OCI-LY7 (cell line): ENCODE data around the gene COPS7B. TPM values are rescaled to one million over a fixed set of nuclear protein-coding genes. Genes with fewer than 3 reads are reported as not detected.

Experiments
- BruUV-seq: library from RNA; stranded (reverse); fragments of 400-500 nt; replicated peaks from 2 replicates; lab custom pipeline; 2021; lab: Mats Ljungman, UMichigan
- CTCF ChIA-PET: fragments of 300-600 bp; sonication (Branson Sonifier 250); formaldehyde crosslinking; loops from one replicate; lab custom pipeline; 2022; ENCODE audit warnings: antibody characterized with exemption; ENCODE audit not compliant: unreplicated experiment; lab: Charles Lee
- POLR2A ChIA-PET: fragments of 300-600 bp; sonication (Branson Sonifier 250); formaldehyde crosslinking; loops from one replicate; lab custom pipeline; 2022; ENCODE audit warnings: antibody characterized with exemption; lab: Charles Lee
- DNase-seq: peaks from one replicate; pipeline ENCODE4 v3.0.0-alpha.2; 2015; ENCODE audit warnings: low spot score
- H2AFZ ChIP-seq: fragments of 200-600 bp; sonication (generic), shearing (Covaris generic); 2 replicates; pipeline ENCODE4 v1.6.1; 2014; ENCODE audit warnings: mild to moderate bottlenecking, antibody characterized with exemption, low read length, moderate library complexity
- H3K27ac ChIP-seq: fragments of 200-600 bp; sonication (generic); 2 replicates; pipeline ENCODE4 v1.5.1; 2014; ENCODE audit warnings: mixed run types, low read depth, mild to moderate bottlenecking, moderate library complexity, low read length, inconsistent platforms; ENCODE audit not compliant: poor library complexity, severe bottlenecking
- H3K36me3 ChIP-seq: fragments of 200-600 bp; sonication (generic); 2 replicates; pipeline ENCODE4 v1.6.1; 2014; ENCODE audit warnings: mild to moderate bottlenecking, antibody characterized with exemption, low read length, moderate library complexity, mixed read lengths; ENCODE audit not compliant: insufficient read depth
- H3K4me1 ChIP-seq: fragments of 200-600 bp; sonication (generic); 2 replicates; pipeline ENCODE4 v1.5.1; 2014; ENCODE audit warnings: mild to moderate bottlenecking, low read length; ENCODE audit not compliant: insufficient read depth, poor library complexity, severe bottlenecking
- H3K4me2 ChIP-seq: fragments of 200-600 bp; sonication (generic); 2 replicates; pipeline ENCODE4 v1.6.1; 2014; ENCODE audit warnings: mild to moderate bottlenecking, low read length
- H3K4me3 ChIP-seq: fragments of 200-600 bp; sonication (generic); 2 replicates; pipeline ENCODE4 v1.5.1; 2014; ENCODE audit warnings: mild to moderate bottlenecking, low read depth, low read length; ENCODE audit not compliant: poor library complexity, severe bottlenecking
- H3K79me2 ChIP-seq: fragments of 200-600 bp; sonication (generic); 2 replicates; pipeline ENCODE4 v1.6.1; 2016; ENCODE audit warnings: low read depth, mild to moderate bottlenecking, low read length, moderate library complexity, mixed read lengths; ENCODE audit not compliant: insufficient read depth
- H3K9me2 ChIP-seq: fragments of 200-600 bp; sonication (generic); 2 replicates; pipeline ENCODE4 v1.6.1; 2016; ENCODE audit warnings: mild to moderate bottlenecking, low read length, mixed read lengths; ENCODE audit not compliant: insufficient read depth
- H3K9me3 ChIP-seq: fragments of 200-600 bp; sonication (generic); 2 replicates; pipeline ENCODE4 v1.6.1; 2014; ENCODE audit warnings: mild to moderate bottlenecking, mixed run types, low read length, mixed read lengths
- H4K20me1 ChIP-seq: fragments of 200-600 bp; sonication (generic); 2 replicates; pipeline ENCODE4 v1.6.1; 2014; ENCODE audit warnings: mild to moderate bottlenecking, antibody characterized with exemption, low read length, moderate library complexity, mixed read lengths; ENCODE audit not compliant: insufficient read depth
- EZH2phosphoT487 ChIP-seq: fragments of 200-600 bp; sonication (generic); IDR thresholded peaks from 2 replicates; pipeline ENCODE4 v1.6.1; 2018; ENCODE audit warnings: low read depth, borderline replicate concordance, mild to moderate bottlenecking, mixed run types, antibody characterized with exemption, low read length, moderate library complexity, mixed read lengths
- intact Hi-C: fragments of 100-400 bp; cut with micrococcal nuclease; formaldehyde crosslinking; loops from one replicate; pipeline ENCODE4 v1.10.0; 2022; ENCODE audit not compliant: unreplicated experiment
- small RNA-seq: library from RNA; depleted of rRNA; stranded (forward); fragments of <200 nt; gene quantifications from one replicate; pipeline ENCODE3, GENCODE V24; 2014
- total RNA-seq, 2 experiments: library from RNA; depleted of rRNA in 1 of 2; stranded (reverse); fragments of >200 nt in 1 of 2; shearing (Covaris generic) in 1 of 2; gene quantifications; 2 replicates each; pipeline ENCODE4 v1.2.3, GENCODE V29; 2014 to 2022
- TF ChIP-seq, protein P1 (sequence below): fragments of 200-600 bp; sonication (generic); conservative IDR thresholded peaks from 2 replicates; pipeline ENCODE4 v1.5.1; 2014; ENCODE audit warnings: mild to moderate bottlenecking, antibody characterized with exemption, low read length, moderate library complexity, mixed read lengths

The COPS7B gene
- total RNA-seq, 2 experiments from 2014 or later = 50.6 to 76.6 TPM

- Histone ChIP-seq H3K9me2 (no peaks in the 10 kb centered on the region), H2AFZ (no peak overlapping the region), H3K4me2 (no peak overlapping the region), H3K36me3 (no peaks in the 10 kb centered on the region), H3K79me2 (no peaks in the 10 kb centered on the region), H4K20me1 (no peaks in the 10 kb centered on the region), H3K4me3 (no peak overlapping the region), H3K9me3 (no peaks in the 10 kb centered on the region), H3K4me1 (no peaks in the 10 kb centered on the region), H3K27ac (no peak overlapping the region)
- no peak for DNase-seq
- TF ChIP-seq EZH2phosphoT487 = no peak
- TF ChIP-seq, protein P1, sequence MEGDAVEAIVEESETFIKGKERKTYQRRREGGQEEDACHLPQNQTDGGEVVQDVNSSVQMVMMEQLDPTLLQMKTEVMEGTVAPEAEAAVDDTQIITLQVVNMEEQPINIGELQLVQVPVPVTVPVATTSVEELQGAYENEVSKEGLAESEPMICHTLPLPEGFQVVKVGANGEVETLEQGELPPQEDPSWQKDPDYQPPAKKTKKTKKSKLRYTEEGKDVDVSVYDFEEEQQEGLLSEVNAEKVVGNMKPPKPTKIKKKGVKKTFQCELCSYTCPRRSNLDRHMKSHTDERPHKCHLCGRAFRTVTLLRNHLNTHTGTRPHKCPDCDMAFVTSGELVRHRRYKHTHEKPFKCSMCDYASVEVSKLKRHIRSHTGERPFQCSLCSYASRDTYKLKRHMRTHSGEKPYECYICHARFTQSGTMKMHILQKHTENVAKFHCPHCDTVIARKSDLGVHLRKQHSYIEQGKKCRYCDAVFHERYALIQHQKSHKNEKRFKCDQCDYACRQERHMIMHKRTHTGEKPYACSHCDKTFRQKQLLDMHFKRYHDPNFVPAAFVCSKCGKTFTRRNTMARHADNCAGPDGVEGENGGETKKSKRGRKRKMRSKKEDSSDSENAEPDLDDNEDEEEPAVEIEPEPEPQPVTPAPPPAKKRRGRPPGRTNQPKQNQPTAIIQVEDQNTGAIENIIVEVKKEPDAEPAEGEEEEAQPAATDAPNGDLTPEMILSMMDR = no peak
- CTCF ChIA-PET = no interaction called here
- BruUV-seq = no TSS peak
- intact Hi-C loops = no loop called here
- POLR2A ChIA-PET = no interaction called here
Observed at GRCh38 chr2:231856959-231857358, 70.7 kb downstream of the COPS7B start.

Small RNAs within 50 kb of the gene (small RNA-seq; reads per million reads assigned to genes)
- not detected for gene AC073476.4

Other genes with a start within 250 kb of the COPS7B start
- not detected in 2 replicates for gene TEX44, start 193.6 kb upstream of the COPS7B start, total RNA-seq (2014; rRNA removed; shearing (Covaris generic))
- not detected in 2 replicates for gene TEX44, start 193.6 kb upstream of the COPS7B start, total RNA-seq (2022)
- gene PTMA, start 77.9 kb upstream of the COPS7B start, total RNA-seq (2014; rRNA removed; shearing (Covaris generic)) = 2,780 and 3,271 TPM in 2 replicates
- gene PTMA, start 77.9 kb upstream of the COPS7B start, total RNA-seq (2022) = 3,053 and 3,088 TPM in 2 replicates
- gene PDE6D, start 5.2 kb upstream of the COPS7B start, total RNA-seq (2014; rRNA removed; shearing (Covaris generic)) = 47.4 and 50.3 TPM in 2 replicates
- 49.0 and 54.6 TPM in 2 replicates for gene PDE6D, start 5.2 kb upstream of the COPS7B start, total RNA-seq (2022)
- not detected in 2 replicates for gene NPPC, start 140.0 kb downstream of the COPS7B start, total RNA-seq (2014; rRNA removed; shearing (Covaris generic))
- not detected in 2 replicates for gene NPPC, start 140.0 kb downstream of the COPS7B start, total RNA-seq (2022)
- 20.6 and 20.7 TPM in 2 replicates for gene DIS3L2, start 175.3 kb downstream of the COPS7B start, total RNA-seq (2014; rRNA removed; shearing (Covaris generic))
- gene DIS3L2, start 175.3 kb downstream of the COPS7B start, total RNA-seq (2022) = 20.2 and 21.9 TPM in 2 replicates